NCI-H2107 treated with DMSO at 0.1 percent for 48 hours (cell line): ENCODE measurements around the gene MRPS16.
"Not testable (repeated sequence)": the region's sequence is repeated elsewhere in the genome, so short reads cannot be mapped to it uniquely, and the experiment has no call there.

Source experiments
- DNase-seq: peaks from one replicate; lab custom pipeline; 2025; ENCODE audit not compliant: unreplicated experiment; lab: John Stamatoyannopoulos, UW

Gene MRPS16

DNA sequence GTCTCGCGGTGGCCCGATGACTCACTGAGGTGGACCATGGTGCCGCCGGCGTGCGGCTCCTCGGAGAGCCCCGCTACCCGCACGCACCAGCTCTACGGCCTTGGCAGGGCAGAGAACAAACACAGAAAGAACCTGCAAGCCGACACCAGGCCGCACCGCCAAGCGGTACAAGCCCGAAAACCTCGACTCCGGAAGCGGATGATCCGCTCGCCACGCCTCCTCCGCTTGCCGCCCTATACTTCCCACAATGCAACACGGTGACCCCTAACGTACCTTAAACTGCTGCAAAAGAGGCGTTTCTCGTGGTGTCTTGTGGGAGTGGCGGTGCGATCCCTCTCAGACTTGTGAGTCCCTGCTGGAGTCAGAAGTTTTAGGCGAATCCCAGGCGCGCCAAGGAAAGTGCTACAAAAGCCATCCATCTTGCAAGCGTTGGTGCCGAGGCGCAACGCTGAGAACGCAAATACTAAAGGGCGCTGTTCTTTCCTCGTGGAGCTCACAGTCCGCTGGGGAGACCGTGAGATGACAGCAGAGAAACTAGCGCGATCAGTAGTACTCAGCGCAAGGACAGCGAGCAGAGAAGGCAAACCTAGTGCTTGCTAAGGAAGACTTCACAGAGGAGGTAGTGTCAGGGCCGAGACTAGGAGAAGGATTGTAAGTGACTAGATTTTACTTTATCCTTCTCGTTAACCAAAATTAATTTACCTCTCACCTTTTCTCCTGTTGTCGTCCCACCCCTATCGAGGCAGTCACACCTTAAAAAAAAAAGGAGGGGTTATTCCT lies at the start of gene MRPS16:
MRPS16 (minus strand) TSS at position 200 of the 780 bp plus-strand sequence; CDS start at position 38, 162 bp downstream.
- peak; percentile 89 for DNase-seq

DNA sequence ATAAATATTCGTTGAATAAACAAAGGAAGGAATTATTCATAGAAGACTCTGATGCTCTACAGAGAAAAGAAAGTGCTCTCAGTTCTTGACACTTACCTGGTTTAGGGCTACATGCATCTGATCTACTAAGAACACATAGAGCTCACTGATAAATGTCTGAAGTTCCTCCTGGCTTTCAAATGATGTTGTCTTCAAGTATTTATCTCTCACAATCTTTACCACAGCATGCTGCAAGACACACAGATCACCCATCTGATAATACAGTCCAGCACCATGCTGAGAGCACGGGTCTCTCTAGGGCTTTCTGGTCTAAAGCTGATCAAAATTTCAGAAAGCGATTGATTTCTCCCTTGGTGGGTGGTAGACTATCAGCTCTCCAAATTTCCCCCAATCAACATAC lies 44.5 kb upstream of the MRPS16 start:
- DNase-seq, result no peak

DNA sequence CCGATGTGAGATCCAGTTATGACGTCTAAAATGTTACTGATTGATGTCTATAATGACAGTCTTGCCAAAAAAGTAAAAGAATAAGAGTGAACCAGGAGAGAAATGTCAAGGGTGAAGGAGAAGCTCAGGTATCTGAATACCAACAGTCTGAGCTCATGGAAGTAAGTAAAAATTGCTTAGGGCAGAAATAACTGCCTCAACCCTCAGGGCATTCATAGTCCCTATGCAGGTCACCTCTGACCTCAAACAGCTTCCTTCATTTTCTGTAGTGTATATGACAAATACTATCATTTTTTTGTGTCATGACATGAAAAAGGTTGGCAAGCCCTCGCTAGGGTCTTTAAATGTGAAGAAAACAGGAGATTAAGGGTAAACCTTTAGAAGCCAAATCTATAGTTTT lies 41.0 kb upstream of the MRPS16 start:
- no peak for DNase-seq

DNA sequence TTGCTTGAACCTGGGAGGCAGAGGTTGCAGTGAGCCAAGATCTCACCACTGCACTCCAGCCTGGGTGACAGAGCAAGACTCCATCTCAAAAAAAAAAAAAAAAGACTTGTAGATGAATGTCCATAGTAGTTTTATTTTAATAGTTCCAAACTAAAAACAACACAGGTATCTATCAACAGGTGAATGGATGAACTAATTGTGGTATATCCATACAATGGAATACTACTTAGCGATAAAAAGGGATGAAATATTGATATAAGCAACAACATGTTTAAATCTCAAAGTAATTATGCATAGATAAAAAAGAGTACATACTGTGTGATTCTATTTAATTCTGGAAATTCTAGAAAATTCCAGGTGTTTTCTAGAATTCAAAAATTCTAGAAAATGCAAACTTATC lies 37.5 kb upstream of the MRPS16 start:
- no peak for DNase-seq

DNA sequence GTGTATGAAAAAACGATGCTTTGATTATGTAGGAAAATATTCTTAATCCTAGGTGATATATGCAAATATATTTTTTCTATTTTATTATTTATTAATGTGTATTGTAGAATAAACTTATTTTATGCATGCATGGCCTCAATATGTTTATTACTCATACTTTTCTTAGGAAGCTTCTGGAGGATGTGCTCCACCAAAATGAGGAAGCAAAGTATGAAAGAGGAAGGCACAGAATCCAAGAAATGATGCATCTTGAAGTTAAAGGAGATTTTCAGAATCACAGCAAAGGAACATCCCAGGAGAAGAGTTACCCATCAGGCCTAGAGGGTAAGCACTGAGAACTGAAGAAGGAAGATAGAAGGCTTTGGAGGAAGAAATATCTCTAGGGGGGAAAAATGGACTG lies 35.0 kb upstream of the MRPS16 start:
- no peak for DNase-seq

DNA sequence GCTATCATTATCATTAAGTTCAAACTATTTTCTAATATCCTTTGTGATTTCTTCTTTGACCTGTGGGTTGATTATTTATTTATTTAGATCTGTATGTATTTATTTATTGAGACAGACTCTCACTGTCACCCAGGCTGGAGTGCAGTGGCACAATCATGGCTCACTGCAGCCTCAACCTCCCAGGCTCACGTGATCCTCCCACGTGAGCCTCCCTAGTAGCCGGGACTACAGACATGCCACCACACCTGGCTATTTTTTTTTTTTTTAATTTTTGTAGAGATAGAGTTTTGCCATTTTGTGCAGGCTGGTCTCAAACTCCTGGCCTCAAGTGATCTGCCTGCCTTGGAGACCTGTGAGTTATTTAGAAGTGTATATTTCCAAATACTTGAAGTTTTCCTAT lies 28.7 kb upstream of the MRPS16 start:
- no peak for DNase-seq

DNA sequence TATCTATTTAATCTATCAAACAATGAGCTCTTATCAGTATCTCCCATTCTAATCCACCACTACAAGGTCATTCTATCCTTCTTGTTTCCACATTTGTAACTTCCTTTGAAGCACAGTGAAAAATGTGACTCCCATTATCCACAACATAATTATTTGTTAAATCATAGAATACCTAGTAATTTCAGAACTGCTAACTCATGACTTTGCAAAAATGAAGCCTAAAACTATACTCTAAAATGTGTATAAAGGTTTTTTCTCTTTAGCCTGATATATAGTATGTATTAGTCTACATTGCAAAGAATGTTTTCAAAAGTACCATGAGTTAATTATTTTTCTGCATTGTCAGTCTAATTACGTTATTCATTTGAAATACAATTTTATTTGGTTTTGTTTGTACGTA lies 12.0 kb upstream of the MRPS16 start:
- DNase-seq, result no peak

DNA sequence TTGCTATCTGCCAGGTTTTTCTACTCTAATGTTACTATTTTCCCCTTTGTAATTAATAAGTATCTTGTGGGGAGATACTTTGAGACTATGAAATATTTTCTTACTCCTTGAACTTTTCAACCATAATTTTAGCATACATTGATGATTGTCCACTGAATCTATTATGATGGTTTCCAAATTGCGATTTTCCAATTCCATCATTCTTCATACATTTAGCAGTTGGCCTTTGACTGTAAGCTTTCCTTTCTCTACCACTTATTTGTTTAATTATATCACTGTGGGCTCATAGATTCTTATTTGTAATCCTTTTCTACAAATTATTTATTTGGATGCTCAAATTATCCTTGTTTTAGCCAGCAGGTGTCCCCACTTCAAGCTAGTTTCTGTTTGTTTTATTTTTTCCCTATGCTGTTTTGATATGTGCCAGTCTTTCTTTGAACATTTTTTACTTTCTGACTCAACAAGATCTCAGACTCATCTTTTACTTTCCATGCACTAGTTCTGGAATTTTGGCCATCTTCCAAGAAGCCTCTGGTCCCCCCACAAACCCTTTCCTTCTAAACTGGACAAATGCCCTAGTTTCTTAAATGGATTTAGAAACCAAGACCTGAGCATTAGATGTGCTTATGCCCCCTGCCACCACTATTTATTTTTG lies 11.4 kb upstream of the MRPS16 start:
- no peak for DNase-seq

DNA sequence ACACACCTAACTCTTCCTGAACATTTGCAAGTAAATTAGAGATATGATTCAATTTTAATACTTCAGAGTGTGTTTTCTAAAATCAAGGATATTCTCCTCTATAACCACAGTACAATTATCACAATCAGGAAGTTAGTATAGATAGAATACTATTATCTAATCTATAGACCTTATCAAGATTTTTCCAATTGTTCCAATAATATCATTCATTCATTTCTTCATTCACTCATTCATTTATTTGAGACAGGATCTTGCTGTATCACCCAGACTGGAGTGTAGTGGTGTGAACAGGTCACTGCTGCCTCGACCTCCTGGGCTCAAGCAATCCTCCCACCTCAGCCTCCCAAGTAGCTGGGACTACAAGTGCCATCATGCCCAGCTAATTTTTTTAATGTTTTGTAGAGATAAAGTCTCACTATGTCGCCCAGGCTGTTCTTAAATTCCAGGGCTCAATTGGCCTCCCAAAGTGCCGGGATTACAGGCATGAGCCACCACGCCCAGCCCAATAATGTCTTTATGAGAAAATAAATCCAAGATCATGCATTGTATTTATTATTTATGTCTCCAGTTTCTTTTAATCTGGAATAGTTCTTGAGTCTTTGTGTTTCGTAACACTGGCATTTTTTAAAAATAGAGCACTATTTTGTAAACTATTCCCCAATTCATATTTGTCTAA lies 10.6 kb upstream of the MRPS16 start:
- no peak for DNase-seq

DNA sequence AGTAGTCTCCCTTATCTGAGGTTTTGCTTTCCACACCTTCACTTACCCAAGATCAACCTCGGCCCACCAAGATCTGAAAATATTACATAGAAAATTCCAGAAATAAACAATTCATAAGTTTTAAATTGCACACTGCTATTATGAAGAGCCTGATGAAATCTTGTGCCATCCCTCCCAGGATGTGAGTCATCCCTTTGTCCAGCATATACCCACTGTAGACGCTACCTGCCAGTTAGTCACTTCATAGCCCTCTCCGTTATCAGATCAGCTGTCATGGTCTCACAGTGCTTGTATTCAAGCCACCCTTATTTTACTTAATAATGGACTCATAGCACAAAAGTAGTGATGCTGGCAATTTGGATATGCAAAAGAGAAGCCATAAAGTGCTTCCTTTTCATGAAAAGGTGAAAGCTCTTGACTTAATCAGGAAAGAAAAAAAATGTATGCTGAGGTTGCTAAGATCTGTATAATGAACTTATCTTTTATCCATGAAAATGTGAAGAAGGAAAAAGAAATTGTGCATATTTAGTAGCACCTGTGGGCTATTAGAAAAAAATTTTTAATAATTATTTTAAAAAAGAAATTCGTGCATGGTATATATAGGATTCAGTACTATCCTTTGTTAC lies 9.8 kb upstream of the MRPS16 start:
- no peak for DNase-seq

DNA sequence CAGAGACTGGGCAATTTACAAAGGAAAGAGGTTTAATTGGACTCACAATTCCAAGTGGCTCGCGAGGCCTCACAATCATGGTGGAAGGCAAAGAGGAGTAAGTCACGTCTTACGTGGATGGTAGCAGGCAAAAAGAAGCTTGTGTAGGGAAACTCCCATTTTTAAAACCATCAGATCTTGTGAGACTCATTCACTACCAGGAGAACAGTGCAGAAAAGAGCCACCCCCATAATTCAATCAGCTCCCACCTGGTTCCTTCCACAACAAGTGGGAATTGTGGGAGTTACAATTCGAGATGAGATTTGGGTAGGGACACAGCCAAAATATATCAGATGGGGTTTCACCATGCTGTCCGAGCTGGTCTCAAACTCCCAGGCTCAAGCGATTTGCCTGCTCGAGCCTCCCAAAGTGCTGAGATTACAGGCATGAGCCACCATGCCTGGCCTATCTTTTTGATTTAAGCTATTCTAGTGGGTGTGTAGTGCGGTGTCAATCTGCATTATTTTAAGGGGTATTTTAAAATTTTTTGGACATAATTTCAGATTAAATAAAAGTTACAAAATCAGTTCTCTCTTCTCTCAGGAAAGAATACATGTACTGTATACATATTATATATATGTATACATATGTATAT lies 9.0 kb upstream of the MRPS16 start:
- no peak for DNase-seq

DNA sequence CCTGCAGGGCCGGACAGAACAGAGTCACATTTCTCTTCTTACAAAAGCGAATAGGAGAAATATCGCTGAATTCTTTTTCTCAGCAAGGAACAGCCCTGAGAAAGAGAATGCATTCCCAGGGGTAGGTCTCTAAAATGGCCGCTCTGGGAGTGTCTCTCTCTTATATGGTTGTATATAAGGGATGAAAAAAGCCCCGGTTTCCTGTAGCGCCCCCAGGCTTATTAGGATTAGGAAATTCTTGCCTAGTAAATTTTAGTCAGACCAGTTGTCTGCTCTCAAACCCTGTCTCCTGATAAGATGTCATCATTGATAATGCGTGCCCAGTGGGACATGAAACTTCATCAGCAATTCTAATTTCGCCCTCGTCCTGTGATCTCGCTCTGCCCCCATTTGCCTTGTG lies 6.2 kb upstream of the MRPS16 start:
- DNase-seq, result not testable (repeated sequence)

DNA sequence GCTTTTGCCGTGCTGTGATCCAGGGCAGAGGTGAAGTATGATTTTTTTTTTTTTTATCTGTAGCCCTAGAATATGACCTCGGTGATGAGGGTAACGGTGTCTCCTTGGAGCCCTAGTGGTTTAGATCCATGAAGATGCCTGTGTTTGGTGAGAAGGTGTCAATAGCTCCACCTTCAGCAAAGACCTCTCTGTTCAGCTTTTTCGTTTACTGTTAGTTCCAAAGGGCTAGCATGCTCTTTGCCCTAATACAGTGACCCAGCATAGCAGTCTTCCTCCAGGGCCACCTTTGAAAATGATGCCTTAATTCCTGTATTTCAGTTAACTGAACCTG lies 746 bp upstream of the MRPS16 start:
- no peak for DNase-seq

DNA sequence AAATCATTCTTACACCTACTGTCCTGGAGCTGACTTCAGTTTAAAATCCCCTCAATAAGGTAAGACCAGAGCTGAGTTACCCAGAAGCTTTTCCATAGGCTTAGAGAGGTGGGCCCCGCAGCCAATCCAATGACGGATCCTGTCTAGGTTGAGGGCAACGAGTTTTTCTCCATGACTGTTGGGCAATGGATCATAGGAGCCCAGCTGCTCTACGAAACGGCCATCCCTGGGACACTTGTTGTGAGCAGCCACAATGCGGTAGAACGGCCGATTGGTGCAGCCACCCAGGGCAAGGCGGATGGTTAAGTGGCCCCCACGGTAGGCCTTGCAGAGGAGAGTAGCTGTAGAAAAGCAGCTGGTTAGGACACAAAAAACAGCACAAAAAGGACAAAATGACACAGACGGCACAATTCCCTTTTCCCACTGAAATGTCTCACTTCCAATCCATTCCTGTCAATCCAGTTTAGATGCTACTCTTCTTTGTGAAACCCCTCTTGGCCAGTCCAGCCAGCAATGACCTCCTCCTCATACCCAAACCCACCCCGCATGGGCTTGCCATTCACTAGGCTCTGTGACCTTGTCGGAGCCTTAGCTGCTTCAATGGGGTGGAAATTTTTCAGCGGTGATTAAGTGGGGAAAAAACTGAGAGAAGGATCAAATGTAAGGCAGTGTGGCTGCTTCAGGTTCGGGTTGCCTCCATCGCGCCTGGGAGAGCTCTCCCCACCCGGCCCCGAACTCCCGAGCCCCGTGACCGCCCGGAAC lies 580 bp downstream of the MRPS16 start:
- DNase-seq, result no peak

DNA sequence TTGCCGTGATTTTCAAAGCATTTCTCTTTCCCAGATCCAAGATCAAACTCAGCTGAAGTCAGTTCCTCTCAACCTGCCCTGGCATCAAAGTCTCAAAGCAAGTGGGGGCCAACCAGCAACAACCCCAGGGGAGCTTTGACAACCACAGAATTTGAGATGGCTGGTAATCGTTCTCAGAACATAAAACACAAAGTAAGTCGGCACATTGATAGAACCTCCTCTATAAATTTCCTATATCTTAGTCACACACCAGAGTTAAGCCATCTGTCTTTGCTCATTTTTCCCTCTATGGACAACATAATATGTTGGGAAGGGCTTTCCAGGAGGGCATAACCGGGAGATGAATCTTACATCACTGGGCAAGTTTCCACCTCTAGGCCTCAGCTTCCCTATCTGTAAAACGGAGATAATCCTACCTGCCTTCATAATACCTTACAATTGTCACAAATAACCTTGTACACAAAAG lies 4.2 kb downstream of the MRPS16 start:
- DNase-seq, result no peak

DNA sequence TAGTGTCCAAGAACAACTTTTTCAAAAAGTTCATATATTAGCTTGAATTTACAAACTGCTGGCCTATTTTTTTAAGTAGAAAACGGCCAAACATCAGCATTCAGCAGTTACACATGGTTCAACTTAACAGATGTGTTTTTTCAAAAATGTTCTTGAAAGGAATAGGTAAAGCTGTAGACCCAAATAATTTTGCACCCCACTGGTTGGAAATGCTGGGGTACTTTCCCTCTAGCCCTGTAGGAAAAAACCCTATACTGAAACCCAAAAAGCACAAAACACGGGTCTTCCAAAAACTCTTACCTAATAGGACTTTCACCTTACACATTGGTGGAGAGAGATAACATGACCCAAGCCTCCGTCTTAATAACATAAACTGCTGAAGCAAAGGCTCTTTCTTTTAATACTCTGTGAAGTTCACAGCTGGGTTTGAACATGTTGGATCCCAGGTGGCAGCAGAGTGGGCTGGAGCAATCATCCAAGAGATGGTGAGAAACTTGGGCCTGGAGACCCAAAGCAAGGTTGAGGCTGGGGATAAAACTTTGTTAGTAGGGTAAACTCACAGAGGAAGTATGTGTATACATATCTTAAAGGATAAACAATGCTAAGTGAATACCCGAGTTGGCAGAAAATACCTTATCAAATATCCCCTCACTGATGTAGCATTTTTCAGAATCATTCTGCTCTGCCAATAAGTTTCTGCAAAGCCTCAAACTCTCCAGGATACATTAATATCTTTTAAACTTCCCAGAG lies 4.8 kb downstream of the MRPS16 start:
- DNase-seq, result no peak

DNA sequence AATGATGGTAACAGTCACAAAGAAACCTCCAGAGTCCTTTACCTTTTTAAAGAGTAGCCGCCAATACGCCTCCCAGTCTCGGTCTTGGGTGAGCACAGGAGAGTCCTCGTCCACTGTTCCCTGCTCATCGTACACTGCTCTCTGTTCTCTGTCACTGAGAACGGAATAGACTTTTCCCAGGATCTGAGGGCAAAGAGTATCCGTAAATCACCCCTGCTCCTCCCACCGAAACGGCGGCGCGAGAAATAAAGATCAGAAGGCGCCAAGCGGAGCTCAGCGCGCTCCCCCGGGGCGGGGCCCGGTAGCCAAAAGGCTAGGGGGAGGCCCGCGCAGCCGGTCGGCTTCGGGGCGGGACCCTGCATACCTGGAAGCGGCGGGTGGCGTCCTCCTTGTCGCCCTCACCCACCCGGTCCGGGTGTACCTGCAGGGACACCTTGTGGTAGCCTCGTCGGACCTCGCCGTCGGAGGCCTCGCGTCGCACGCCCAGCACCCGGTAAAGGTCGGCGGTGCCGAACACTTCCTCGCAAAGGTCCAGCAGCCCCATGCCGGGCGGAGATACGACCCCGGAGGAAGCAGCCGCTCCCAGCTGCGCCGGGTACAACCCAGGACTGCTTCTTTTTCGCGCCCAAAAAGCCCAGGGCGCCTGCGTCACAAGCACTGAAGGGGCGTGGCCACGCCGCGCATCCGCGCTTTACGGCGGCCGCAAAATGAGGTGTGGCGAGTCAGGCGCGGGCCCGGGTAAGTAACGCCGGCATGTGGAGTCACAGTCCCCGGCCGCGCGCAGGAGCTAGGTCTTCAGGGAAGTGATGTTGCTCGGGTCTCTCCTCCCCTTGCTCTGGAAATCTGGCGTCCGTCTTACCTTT lies 5.6 kb downstream of the MRPS16 start, which contains the start of gene DNAJC9:
DNAJC9 (minus strand) TSS at position 610 of the 863 bp plus-strand sequence; CDS start at position 544, 66 bp downstream.
- peak; percentile 46 for DNase-seq

DNA sequence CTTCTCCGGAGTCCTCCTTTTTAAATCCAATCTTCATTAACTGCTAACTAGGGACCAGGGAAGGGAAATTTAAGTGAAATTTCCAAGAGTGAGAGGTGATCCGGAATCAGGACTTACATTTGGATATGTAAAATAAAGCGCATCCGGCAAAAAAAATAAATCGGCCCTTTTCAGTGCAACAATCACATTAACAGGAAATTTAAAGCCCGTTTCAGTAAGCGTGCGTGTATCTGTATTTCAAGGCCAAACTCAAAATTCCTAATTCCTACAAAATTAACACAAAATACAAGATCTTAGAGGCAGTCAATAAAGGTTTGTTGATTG lies 6.2 kb downstream of the MRPS16 start:
- DNase-seq, result no peak
